HepG2 (cell line): ENCODE results near the gene ARF4. TPM values are rescaled to one million over a fixed set of nuclear protein-coding genes. Genes with fewer than 3 reads are reported as not detected.

Experiments
- BRCA1 ChIP-seq: sonication (generic); formaldehyde crosslinking; IDR thresholded peaks from 2 replicates; pipeline ENCODE4 v1.4.0; 2020; ENCODE audit warnings: missing genetic modification reagents
- CAMTA2 ChIP-seq: sonication (generic); formaldehyde crosslinking; IDR thresholded peaks from 2 replicates; pipeline ENCODE4 v1.4.0; 2020; ENCODE audit warnings: mild to moderate bottlenecking, missing genetic modification reagents, borderline replicate concordance
- CREB3 ChIP-seq: sonication (generic); formaldehyde crosslinking; IDR thresholded peaks from 2 replicates; pipeline ENCODE4 v1.5.0; 2020; ENCODE audit warnings: missing genetic modification reagents
- ESRRA ChIP-seq: sonication (generic); formaldehyde crosslinking; IDR thresholded peaks from 2 replicates; pipeline ENCODE4 v1.5.1; 2020; ENCODE audit warnings: mild to moderate bottlenecking, low read depth, missing genetic modification reagents
- FOXP1 ChIP-seq, 2 experiments: fragments of 450-650 bp in 1 of 2; IDR thresholded peaks; 2 replicates each; pipeline ENCODE4 v1.6.1; 2017 to 2018; ENCODE audit warnings: antibody characterized with exemption in 1 of 2
- HNF1B ChIP-seq: sonication (generic); formaldehyde crosslinking; IDR thresholded peaks from 2 replicates; pipeline ENCODE4 v1.5.1; 2020; ENCODE audit warnings: mild to moderate bottlenecking, moderate library complexity, missing genetic modification reagents
- KAT8 ChIP-seq: IDR thresholded peaks from 2 replicates; pipeline ENCODE4 v1.6.1; 2016; ENCODE audit warnings: missing genetic modification reagents, missing compliant biosample characterization
- KDM3A ChIP-seq: IDR thresholded peaks from 2 replicates; pipeline ENCODE4 v1.6.1; 2018; ENCODE audit warnings: low read depth, missing compliant biosample characterization
- MATR3 ChIP-seq: sonication (generic); formaldehyde crosslinking; IDR thresholded peaks from 2 replicates; pipeline ENCODE4 v1.4.0; 2020; ENCODE audit warnings: missing genetic modification reagents
- RBM39 ChIP-seq: fragments of 200-400 bp; formaldehyde crosslinking; IDR thresholded peaks from one replicate; pipeline ENCODE4 v1.6.1; 2018; ENCODE audit warnings: antibody characterized with exemption, mild to moderate bottlenecking, low read depth, low read length; ENCODE audit not compliant: poor library complexity, severe bottlenecking
- SAFB2 ChIP-seq: sonication (generic); formaldehyde crosslinking; IDR thresholded peaks from 2 replicates; pipeline ENCODE4 v1.5.1; 2020; ENCODE audit warnings: missing genetic modification reagents, low read depth, mild to moderate bottlenecking, borderline replicate concordance
- ZBTB49 ChIP-seq: sonication (generic); formaldehyde crosslinking; IDR thresholded peaks from 2 replicates; pipeline ENCODE4 v1.4.0; 2020; ENCODE audit warnings: missing genetic modification reagents, borderline replicate concordance
- ZMAT3 ChIP-seq: sonication (generic); formaldehyde crosslinking; conservative IDR thresholded peaks from 2 replicates; pipeline ENCODE4 v1.7.0; 2021; ENCODE audit warnings: missing genetic modification reagents
- ZNF234 ChIP-seq: sonication (generic); formaldehyde crosslinking; conservative IDR thresholded peaks from 2 replicates; pipeline ENCODE4 v1.5.1; 2020; ENCODE audit warnings: mild to moderate bottlenecking, missing genetic modification reagents
- ZNF331 ChIP-seq: sonication (generic); formaldehyde crosslinking; IDR thresholded peaks from 2 replicates; pipeline ENCODE4 v1.4.0; 2020; ENCODE audit warnings: missing genetic modification reagents
- ZNF350 ChIP-seq: sonication (generic); formaldehyde crosslinking; IDR thresholded peaks from 2 replicates; pipeline ENCODE4 v1.4.0; 2020; ENCODE audit warnings: mild to moderate bottlenecking, low read depth, missing genetic modification reagents, borderline replicate concordance
- ZNF484 ChIP-seq: sonication (generic); formaldehyde crosslinking; IDR thresholded peaks from 2 replicates; pipeline ENCODE4 v1.5.1; 2020; ENCODE audit warnings: mild to moderate bottlenecking, low read depth, missing genetic modification reagents, borderline replicate concordance
- ZNF691 ChIP-seq: sonication (generic); formaldehyde crosslinking; IDR thresholded peaks from 2 replicates; pipeline ENCODE4 v1.4.0; 2020; ENCODE audit warnings: missing genetic modification reagents, low read depth, mild to moderate bottlenecking, borderline replicate concordance
- ZNF879 ChIP-seq: sonication (generic); formaldehyde crosslinking; IDR thresholded peaks from 2 replicates; pipeline ENCODE4 v1.8.1; 2023; ENCODE audit warnings: missing genetic modification reagents
- polyA plus RNA-seq, 8 experiments: library from polyadenylated mRNA; depleted of rRNA in 3 of 8; stranded (reverse) in 7 of 8; unstranded in 1 of 8; fragments of >200 nt; fragmentation: Illumina TruSeq in 4 of 8; extraction: Trizol in 4 of 8; gene quantifications; 2 replicates each; pipeline versions ENCODE4 v1.2.1 to v1.2.3, GENCODE V29; 2011 to 2016; ENCODE audit warnings: low read depth in 4 of 8, missing spikeins in 1 of 8, mixed read lengths in 1 of 8; ENCODE audit not compliant: insufficient read depth in 1 of 8
- total RNA-seq, 5 experiments: library from RNA; depleted of rRNA; stranded (reverse); fragments of >200 nt; fragmentation: Illumina TruSeq; extraction: Trizol; gene quantifications; 2 replicates each; pipeline ENCODE4 v1.2.3, GENCODE V29; 2016; ENCODE audit warnings: low read depth in 1 of 5
- TF ChIP-seq, protein P1 (sequence below): sonication (generic); formaldehyde crosslinking; IDR thresholded peaks from 2 replicates; pipeline ENCODE4 v1.8.1; 2023; ENCODE audit warnings: missing genetic modification reagents, mild to moderate bottlenecking, borderline replicate concordance
- TF ChIP-seq, protein P2 (sequence below): sonication (generic); formaldehyde crosslinking; IDR thresholded peaks from 2 replicates; pipeline ENCODE4 v1.5.0; 2020; ENCODE audit warnings: mild to moderate bottlenecking, missing genetic modification reagents, moderate library complexity

Gene ARF4
- total and polyA plus RNA-seq, 2 of the 13 experiments (the other 11 are each of a cell fraction or from before 2014, with no cell fraction given) = 184 to 250 TPM

- no peak for TF ChIP-seq ZNF691 (CRISPR knock-in tag)
- no peak for TF ChIP-seq CREB3 (CRISPR knock-in tag)
- no peak; the same call in 1 of the 2 replicates for TF ChIP-seq CAMTA2 (CRISPR knock-in tag)
- peak; percentile 53; the same call in 1 of the 2 replicates for TF ChIP-seq ZMAT3 (CRISPR knock-in tag)
- peak; percentile 92 for TF ChIP-seq RBM39
- no peak for TF ChIP-seq ESRRA (CRISPR knock-in tag)
- TF ChIP-seq MATR3 (CRISPR knock-in tag) = no peak
- no peak for TF ChIP-seq FOXP1 (IDR thresholded peaks at IDR 0.05)
- TF ChIP-seq FOXP1 (CRISPR knock-in tag; IDR thresholded peaks at IDR 0.05) = no peak
- no peak for TF ChIP-seq BRCA1
- TF ChIP-seq ZNF331 (CRISPR knock-in tag) = no peak
- TF ChIP-seq KAT8 (CRISPR knock-in tag) = no peak
- TF ChIP-seq, protein P1, sequence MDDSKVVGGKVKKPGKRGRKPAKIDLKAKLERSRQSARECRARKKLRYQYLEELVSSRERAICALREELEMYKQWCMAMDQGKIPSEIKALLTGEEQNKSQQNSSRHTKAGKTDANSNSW (CRISPR knock-in tag) = no peak
- no peak for TF ChIP-seq KDM3A
- TF ChIP-seq, protein P2, sequence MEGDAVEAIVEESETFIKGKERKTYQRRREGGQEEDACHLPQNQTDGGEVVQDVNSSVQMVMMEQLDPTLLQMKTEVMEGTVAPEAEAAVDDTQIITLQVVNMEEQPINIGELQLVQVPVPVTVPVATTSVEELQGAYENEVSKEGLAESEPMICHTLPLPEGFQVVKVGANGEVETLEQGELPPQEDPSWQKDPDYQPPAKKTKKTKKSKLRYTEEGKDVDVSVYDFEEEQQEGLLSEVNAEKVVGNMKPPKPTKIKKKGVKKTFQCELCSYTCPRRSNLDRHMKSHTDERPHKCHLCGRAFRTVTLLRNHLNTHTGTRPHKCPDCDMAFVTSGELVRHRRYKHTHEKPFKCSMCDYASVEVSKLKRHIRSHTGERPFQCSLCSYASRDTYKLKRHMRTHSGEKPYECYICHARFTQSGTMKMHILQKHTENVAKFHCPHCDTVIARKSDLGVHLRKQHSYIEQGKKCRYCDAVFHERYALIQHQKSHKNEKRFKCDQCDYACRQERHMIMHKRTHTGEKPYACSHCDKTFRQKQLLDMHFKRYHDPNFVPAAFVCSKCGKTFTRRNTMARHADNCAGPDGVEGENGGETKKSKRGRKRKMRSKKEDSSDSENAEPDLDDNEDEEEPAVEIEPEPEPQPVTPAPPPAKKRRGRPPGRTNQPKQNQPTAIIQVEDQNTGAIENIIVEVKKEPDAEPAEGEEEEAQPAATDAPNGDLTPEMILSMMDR = no peak
- no peak for TF ChIP-seq ZNF879 (CRISPR knock-in tag)
- TF ChIP-seq HNF1B (CRISPR knock-in tag) = no peak
- no peak for TF ChIP-seq ZNF234
- no peak for TF ChIP-seq ZNF350 (CRISPR knock-in tag)
- no peak for TF ChIP-seq ZNF484
- TF ChIP-seq SAFB2 (CRISPR knock-in tag) = no peak
- no peak for TF ChIP-seq ZBTB49 (CRISPR knock-in tag)
Measured at GRCh38 chr3:57596495-57597126, 533 bp downstream of the ARF4 start (continued).
